ENCODE measurements around the gene PBX2.

DNA sequence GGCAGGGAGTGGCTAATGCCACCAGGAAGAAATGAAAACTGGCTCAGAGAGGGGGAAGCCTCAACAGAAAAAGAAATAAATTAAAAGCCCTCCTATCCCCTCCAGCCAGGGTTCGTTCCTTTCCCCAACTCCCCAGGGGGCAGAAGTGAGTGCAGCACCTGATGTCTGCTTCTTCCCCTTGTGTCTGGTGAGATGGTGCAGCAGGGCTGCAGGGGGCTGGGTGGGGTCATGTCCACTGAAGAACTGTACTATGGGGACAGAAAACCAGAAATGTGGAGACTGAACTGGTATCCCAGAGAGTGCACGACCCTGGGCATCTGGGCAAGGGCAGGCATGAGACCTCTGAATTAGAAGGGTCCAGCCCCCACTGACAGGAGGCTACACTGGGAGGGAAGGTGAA lies 21.7 kb downstream of the PBX2 start:
- TF ChIP-seq, protein P1, sequence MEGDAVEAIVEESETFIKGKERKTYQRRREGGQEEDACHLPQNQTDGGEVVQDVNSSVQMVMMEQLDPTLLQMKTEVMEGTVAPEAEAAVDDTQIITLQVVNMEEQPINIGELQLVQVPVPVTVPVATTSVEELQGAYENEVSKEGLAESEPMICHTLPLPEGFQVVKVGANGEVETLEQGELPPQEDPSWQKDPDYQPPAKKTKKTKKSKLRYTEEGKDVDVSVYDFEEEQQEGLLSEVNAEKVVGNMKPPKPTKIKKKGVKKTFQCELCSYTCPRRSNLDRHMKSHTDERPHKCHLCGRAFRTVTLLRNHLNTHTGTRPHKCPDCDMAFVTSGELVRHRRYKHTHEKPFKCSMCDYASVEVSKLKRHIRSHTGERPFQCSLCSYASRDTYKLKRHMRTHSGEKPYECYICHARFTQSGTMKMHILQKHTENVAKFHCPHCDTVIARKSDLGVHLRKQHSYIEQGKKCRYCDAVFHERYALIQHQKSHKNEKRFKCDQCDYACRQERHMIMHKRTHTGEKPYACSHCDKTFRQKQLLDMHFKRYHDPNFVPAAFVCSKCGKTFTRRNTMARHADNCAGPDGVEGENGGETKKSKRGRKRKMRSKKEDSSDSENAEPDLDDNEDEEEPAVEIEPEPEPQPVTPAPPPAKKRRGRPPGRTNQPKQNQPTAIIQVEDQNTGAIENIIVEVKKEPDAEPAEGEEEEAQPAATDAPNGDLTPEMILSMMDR (IDR thresholded peaks at IDR 0.05; ENCODE audit: low read depth, low read length): no peak
- TF ChIP-seq POLR2A (IDR thresholded peaks at IDR 0.05; ENCODE audit: extremely low read depth, insufficient read length): no peak
- TF ChIP-seq, protein P2, sequence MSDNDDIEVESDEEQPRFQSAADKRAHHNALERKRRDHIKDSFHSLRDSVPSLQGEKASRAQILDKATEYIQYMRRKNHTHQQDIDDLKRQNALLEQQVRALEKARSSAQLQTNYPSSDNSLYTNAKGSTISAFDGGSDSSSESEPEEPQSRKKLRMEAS (IDR thresholded peaks at IDR 0.05; ENCODE audit: low read depth, low read length): no peak

Measured in NB4 (cell line).